GM12872 (cell line): ENCODE measurements around the gene TREH.
A peak's percentile ranks its signal among the peaks of the same experiment; 100 is the strongest.

ENCODE experiments used
- TF ChIP-seq, protein P1 (sequence below): IDR thresholded peaks from 3 replicates; pipeline ENCODE4 v1.5.1; 2011; ENCODE audit warnings: low read depth, mild to moderate bottlenecking, low read length, moderate library complexity; ENCODE audit not compliant: insufficient read depth

The TREH gene

DNA sequence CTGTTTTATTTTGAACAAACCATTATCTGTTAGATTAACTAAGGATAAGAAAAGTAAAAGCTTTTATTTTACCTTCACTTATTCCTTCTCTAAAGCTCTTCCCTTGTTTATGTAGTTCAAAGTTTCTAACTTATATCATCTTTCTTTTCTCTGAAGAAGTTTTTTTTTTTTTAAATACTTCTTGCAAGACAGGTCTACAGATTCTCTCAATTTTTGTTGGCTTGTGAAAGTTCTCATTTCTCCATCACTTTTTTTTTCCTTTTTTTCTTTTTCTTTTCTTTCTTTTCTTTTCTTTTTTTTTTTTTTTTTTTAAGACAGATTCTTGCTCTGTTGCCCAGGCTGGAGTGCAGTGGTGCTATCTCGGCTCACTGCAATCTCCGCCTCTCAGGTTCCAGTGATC, 4.7 kb upstream of the TREH start:
- TF ChIP-seq, protein P1, sequence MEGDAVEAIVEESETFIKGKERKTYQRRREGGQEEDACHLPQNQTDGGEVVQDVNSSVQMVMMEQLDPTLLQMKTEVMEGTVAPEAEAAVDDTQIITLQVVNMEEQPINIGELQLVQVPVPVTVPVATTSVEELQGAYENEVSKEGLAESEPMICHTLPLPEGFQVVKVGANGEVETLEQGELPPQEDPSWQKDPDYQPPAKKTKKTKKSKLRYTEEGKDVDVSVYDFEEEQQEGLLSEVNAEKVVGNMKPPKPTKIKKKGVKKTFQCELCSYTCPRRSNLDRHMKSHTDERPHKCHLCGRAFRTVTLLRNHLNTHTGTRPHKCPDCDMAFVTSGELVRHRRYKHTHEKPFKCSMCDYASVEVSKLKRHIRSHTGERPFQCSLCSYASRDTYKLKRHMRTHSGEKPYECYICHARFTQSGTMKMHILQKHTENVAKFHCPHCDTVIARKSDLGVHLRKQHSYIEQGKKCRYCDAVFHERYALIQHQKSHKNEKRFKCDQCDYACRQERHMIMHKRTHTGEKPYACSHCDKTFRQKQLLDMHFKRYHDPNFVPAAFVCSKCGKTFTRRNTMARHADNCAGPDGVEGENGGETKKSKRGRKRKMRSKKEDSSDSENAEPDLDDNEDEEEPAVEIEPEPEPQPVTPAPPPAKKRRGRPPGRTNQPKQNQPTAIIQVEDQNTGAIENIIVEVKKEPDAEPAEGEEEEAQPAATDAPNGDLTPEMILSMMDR, result no peak

DNA sequence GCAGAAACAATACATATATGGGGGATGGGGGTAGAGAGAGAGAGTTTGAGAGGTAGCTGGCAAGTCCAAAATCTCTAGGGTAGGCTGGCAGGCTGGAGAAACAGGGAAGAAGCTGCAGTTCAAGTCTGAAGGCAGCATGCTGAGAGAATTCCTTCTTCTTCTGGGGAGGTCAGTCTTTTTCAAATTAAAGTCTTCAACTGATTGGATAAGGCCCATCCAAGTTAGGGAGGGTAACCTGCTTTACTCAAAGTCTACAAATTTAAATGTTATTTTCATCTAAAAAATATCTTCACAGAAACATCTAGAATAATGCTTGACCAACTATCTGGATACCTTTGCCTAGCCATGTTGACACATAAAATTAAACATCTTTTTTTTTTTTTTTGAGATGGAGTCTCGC, 2.9 kb upstream of the TREH start:
- TF ChIP-seq, protein P1, result no peak

DNA sequence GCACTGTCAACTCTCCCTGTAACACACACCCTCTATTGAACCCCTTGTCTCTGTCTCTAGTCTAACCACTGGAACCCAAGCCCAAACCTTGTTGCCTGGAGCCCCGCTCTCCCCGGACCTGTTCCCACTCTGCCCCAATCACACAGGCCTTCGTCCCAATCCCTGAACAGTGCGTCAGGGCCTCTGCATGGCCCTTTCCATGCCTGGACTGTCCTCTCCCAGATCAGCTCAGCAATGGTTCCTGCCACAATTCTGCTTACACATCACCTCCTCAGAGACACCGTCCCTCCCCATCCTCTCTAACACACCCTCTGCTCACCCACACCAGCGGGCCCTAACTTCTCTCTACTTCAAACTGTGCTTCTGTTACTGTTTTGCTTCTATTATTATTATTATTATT, 1.5 kb downstream of the TREH start:
- TF ChIP-seq, protein P1, result no peak

DNA sequence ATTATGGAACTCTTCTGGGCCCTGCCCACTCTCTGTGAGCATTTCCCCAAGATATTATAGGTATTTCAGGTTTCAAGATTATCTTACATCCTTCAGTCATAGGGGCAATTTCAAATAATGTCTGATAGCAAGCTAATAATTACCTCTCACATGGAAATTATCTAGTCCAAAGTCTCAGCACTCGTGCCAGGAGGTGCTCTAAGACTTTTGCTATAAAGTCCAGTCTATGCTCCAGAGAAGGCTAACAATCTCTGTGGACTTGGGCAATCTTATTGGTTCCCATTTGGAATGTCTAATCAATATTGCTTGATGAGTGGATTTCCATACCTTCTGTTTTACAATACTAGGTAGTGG, 5.4 kb downstream of the TREH start:
- TF ChIP-seq, protein P1, result no peak

DNA sequence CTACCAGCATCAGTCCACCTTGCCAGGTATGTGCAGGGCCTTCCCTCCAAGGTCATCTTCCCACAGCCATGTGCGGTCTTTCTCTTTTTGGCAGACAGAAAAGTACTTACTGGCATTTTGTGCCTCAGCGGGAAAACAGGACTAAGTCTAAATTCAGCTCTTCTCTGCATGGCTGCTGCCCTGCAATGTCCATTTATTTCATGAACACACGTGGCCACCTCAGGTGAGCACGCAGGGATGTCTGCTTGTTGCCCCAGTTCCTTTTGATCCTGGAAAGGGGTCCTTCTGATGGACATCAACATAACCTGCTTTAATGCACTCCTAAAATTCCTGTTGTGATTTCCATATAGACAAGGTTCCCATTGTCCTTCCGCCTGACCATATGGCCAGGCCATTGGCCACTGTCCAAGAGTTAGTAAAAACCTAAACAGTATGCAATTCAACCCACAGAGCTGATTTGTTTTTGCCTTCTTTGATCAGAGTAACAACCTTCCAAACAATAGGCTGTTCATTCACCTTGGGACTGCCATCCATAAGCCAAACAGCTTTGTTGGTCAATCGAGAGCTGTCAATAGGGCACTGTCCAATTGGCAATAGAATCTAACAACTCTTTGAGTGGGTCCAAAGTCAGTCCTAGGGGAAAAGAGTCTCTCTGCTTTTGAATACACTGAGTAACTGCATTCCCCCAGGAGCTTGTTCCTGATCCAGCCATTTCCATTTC, 5.9 kb downstream of the TREH start:
- TF ChIP-seq, protein P1, result no peak

DNA sequence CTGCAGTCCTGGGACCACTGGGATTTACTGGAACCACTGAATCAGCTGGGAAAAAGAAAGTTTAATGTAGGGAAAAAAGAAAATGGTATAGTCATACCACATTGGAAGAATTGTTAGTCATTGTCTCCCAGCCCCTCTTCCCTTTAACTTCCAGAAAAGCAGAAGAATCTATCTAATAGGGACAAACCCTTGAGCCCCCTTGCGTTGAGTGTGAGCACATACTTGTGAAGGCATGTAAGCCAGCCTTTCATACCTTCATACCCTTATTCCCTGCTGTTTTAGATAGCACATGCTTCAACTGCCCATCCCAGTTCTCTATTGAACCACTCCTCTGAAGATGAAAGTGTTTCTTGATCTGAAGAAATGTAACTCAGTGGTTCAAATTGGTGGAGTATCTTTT, 6.6 kb downstream of the TREH start:
- TF ChIP-seq, protein P1, result peak; percentile 18; the same call in 1 of the 3 replicates

DNA sequence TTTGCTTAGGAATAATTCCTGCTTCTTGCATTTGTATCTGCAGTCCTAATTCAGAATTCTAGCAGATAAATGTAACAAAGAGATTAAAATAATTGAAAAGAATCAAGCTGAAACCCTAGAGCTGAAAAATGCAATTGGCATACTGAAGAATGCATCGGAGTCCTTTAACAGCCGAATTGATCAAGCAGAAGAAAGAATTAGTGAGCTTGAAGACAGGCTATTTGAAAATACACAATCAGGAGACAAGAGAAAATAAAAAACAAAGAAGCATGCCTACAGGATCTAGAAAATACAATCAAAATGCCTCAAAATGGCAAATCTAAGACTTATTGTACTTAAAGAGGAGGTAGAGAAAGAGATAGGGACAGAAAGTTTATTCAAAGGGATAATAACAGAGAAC, 8.2 kb downstream of the TREH start:
- TF ChIP-seq, protein P1, result no peak
